SK-N-MC (cell line): ENCODE measurements around the gene PPP2R2B.

Experiments used
- EZH2 ChIP-seq: fragments of 200-600 bp; sonication (generic); IDR thresholded peaks from one replicate; pipeline ENCODE4 v1.6.1; 2017; ENCODE audit warnings: antibody characterized with exemption
- FOXP2 ChIP-seq: optimal IDR thresholded peaks from 2 replicates; pipeline ENCODE3; 2011; ENCODE audit warnings: mild to moderate bottlenecking, moderate library complexity; ENCODE audit not compliant: insufficient read depth; ENCODE audit errors: extremely low read length, control extremely low read depth

- TF ChIP-seq EZH2: no peak
- no peak for TF ChIP-seq FOXP2
Measured at GRCh38 chr5:146754621-146755020, 123.9 kb downstream of the PPP2R2B start.
